VCaP (cell line): ENCODE measurements around the gene OR2T11.
"Not testable (repeated sequence)": the region's sequence is repeated elsewhere in the genome, so short reads cannot be mapped to it uniquely, and the experiment has no call there.

Experiments
- H3K27ac ChIP-seq: fragments of 450-650 bp; 2 replicates; pipeline ENCODE4 v1.5.1; 2017
- TF ChIP-seq, protein P1 (sequence below): fragments of 450-650 bp; conservative IDR thresholded peaks from 2 replicates; pipeline ENCODE4 v1.5.1; 2017; ENCODE audit warnings: mild to moderate bottlenecking, moderate library complexity

OR2T11 gene

DNA sequence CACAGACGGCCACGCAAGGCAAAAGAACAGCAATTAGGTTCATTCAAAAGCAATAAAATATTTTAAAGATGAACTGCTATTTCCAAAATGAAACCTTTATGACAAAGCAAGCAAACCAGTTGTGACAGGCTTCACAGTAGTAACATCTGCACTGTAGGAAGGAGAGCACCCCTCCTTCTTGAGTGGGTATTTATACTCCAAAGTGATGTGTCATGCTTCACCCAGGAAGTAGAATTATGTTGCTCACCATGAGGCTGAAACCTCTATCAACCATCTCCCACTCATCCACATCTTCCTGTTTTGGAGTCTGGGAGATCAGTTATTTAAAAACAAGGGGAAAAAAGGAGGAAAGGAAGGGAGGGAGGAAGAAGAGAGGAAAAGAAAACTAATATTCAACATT, 38.3 kb downstream of the OR2T11 start:
- TF ChIP-seq, protein P1, sequence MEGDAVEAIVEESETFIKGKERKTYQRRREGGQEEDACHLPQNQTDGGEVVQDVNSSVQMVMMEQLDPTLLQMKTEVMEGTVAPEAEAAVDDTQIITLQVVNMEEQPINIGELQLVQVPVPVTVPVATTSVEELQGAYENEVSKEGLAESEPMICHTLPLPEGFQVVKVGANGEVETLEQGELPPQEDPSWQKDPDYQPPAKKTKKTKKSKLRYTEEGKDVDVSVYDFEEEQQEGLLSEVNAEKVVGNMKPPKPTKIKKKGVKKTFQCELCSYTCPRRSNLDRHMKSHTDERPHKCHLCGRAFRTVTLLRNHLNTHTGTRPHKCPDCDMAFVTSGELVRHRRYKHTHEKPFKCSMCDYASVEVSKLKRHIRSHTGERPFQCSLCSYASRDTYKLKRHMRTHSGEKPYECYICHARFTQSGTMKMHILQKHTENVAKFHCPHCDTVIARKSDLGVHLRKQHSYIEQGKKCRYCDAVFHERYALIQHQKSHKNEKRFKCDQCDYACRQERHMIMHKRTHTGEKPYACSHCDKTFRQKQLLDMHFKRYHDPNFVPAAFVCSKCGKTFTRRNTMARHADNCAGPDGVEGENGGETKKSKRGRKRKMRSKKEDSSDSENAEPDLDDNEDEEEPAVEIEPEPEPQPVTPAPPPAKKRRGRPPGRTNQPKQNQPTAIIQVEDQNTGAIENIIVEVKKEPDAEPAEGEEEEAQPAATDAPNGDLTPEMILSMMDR, result no peak
- no peak overlapping the region for H3K27ac ChIP-seq

DNA sequence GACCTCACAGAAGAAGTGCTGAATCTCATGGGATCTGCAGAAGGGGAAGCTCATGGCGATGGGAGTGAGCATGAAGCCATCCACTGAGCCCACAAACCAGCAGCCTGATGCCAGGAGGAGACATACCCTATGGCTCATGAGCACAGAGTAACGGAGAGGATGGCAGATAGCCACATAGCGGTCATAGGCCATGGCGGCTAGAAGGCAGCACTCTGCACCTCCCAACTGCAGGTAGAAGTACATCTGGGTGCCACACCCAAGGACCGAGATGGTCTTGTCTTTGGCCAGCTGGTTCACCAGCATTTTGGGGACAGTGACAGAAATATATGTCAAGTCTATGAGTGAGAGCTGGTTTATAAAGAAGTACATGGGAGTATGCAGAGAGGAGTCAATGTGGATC, 41.7 kb downstream of the OR2T11 start:
- TF ChIP-seq, protein P1, result no peak
- no peak overlapping the region for H3K27ac ChIP-seq

DNA sequence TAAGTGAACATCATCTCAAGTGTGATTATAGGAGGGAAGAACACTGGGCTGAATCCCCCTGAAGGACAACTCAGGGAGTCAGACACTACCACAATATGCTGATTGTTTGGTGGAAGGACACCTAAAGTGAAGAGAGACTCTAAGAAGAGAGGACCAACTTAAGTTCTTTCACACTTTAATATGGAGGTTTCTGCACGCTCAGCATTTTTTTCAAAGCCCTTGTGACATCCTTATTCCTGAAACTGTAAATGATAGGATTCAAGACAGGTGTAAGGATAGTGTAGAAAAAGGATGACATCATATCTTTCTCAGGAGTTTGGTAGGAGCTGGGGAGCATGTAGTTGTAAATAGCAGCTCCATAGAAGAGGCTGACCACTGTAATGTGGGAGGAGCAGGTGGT, 42.2 kb downstream of the OR2T11 start:
- no peak overlapping the region for H3K27ac ChIP-seq
- TF ChIP-seq, protein P1, result no peak

DNA sequence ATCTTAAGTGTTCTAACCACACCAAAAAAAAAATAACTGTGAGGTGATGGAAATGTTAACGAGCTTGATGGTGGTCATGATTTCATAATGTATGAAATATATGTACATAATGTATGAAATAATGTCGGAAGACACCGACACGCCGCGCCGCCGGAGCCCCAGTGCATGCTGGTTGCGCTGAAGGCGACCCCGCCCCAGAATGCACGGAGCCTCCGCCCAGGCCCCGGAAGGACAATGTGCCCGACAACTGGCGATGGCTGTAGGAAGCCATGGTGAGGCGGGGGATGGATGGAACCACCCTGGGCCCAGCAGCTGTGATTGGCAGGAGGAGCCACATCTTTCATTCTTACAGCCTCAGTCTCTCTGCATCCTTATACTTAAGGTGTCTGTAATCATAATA, 44.8 kb downstream of the OR2T11 start:
- H3K27ac ChIP-seq, result no peak overlapping the region
- TF ChIP-seq, protein P1, result no peak

DNA sequence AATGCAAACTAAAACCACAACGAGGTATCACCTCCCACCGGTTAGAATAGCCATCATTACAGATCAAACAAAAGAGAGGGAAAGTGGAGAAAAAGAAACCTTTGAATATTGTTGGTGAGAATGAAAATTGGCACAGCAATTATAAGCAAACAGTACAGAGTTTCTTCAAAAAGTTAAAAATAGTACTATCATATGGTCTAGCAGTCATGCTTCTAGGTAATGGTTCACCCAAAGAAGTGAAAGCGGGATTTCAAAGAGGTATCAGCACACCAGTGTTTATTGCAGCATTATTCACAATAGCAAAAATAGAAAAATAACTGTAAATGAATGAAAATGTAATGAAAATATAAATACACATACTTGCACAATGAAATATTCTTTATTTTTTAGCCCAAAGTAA, 45.6 kb downstream of the OR2T11 start:
- TF ChIP-seq, protein P1, result no peak
- no peak overlapping the region for H3K27ac ChIP-seq

DNA sequence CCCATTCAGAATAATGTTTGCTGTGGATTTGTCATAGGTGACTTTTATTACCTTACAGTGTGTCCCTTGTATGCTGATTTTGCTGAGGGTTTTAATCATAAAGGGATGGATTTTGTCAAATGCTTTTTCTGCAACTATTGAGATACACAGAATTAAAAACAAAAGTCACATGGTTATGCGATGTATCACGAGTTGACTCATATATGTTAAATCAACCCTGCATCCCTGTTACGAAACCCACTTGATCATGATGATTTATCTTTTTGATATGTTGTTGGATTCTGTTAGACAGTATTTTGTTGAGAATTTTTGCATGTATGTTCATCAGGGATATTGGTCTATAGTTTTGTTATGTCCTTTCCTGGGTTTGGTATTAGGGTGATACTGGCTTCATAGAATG, 49.6 kb downstream of the OR2T11 start:
- TF ChIP-seq, protein P1, result no peak

DNA sequence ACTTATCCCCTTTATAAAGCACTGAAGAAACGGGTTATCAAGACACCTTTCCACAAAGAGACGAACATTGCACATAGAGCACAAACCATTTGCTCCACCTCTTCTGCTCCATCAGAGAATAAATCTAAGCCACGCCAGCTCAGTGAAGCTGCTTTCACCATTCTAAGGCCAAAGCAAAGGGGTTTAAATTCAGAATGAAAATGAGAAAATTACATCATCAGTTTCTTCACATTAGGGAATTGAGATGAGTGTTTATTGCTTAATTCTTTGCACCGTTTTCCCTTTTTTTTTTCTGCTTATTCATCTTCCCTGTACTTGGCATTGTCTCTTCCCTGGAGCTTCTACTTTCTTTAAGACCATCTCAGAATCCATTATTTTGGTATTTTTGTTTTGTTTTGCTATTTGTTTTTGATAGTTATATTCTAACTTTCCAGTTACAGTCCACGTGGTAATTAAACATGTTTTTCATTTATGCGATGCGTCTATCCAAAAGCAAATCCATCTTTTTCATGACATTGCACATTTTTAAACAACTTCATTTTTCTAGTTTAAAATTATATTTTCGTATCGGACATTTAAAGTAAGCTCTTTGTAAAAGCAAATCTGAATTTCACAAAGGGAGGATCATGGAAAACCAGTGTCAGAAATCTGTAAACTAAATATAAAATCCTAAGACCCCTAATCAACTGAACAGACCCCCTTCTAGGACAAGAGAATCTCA, 58.5 kb downstream of the OR2T11 start:
- TF ChIP-seq, protein P1, result no peak

More for the DNA sequence above, 49.6 kb downstream of the OR2T11 start:
- H3K27ac ChIP-seq, result no peak overlapping the region

DNA sequence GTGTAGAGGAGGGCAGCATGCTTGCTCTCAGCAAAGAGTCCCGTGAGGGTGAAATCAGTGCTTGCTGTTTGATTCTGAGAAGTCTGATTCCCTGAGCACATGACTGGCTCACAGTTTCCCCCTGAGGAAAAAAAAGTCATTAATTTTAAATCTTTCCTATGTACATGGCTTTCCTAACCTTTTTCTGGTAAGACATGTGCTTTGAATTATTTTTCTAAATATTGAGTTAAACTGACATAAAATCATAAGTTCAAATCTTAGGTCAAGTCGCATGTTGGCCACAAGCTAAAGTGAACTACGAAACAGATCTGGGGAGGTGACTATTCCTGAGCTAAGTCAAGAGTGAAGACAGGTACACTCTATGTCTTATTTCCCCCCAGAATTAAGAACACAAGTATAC, 60.2 kb downstream of the OR2T11 start, which contains the start of gene OR2T34:
OR2T34 (minus strand) TSS at position 101 of the 400 bp plus-strand sequence; CDS start at position 101, 0 bp downstream.
- H3K27ac ChIP-seq, result not testable (repeated sequence)

More for the DNA sequence above, 58.5 kb downstream of the OR2T11 start:
- H3K27ac ChIP-seq, result no peak overlapping the region

DNA sequence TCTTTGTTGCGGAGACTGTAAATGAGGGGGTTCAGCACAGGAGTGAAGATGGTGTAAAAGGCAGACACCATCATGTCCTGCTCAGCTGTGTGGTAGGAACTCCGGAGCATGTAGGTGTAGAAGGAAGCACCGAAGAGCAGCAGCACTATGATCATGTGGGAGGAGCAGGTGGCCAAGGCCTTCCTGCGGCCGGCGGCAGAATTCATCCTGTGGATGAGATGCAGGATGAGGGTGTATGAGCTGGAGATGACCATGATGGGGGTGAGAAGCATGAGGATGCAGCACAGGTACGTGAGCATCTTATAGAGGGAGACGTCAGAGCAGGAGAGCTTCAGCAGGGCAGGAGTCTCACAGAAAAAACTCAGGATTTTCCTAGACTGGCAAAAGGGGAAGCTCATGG, 61.0 kb downstream of the OR2T11 start:
- H3K27ac ChIP-seq, result not testable (repeated sequence)
